ENCODE measurements around the gene ARAP3.

ARAP3 gene

DNA sequence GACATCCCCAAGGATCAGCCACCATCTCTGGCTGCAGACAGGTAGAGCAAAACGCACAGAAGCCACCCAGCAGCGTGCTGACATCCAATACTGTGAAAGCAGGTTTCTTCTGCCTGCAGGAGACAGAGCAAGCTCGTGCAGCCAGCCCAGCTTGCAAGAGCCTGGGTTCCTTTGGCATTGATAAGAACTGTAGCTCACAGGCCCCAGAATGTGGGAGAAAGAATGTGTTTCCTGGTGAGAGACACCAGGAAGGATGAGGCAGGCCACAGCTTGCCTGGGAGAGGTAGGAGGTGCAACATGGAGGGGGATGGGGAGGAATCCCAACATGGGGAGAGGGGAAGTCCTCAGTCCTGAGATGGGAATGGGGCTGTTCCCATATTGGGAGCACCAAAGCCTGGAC lies 34.0 kb upstream of the ARAP3 start:
- H3K4me3 ChIP-seq (ENCODE audit: control insufficient read depth, low read depth, low read length) = no peak overlapping the region
- TF ChIP-seq, protein P1, sequence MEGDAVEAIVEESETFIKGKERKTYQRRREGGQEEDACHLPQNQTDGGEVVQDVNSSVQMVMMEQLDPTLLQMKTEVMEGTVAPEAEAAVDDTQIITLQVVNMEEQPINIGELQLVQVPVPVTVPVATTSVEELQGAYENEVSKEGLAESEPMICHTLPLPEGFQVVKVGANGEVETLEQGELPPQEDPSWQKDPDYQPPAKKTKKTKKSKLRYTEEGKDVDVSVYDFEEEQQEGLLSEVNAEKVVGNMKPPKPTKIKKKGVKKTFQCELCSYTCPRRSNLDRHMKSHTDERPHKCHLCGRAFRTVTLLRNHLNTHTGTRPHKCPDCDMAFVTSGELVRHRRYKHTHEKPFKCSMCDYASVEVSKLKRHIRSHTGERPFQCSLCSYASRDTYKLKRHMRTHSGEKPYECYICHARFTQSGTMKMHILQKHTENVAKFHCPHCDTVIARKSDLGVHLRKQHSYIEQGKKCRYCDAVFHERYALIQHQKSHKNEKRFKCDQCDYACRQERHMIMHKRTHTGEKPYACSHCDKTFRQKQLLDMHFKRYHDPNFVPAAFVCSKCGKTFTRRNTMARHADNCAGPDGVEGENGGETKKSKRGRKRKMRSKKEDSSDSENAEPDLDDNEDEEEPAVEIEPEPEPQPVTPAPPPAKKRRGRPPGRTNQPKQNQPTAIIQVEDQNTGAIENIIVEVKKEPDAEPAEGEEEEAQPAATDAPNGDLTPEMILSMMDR (conservative IDR thresholded peaks at IDR 0.05; ENCODE audit: control insufficient read depth, insufficient read depth, low read depth, low read length) = no peak
- DNase-seq (ENCODE audit: low read depth) = no peak

DNA sequence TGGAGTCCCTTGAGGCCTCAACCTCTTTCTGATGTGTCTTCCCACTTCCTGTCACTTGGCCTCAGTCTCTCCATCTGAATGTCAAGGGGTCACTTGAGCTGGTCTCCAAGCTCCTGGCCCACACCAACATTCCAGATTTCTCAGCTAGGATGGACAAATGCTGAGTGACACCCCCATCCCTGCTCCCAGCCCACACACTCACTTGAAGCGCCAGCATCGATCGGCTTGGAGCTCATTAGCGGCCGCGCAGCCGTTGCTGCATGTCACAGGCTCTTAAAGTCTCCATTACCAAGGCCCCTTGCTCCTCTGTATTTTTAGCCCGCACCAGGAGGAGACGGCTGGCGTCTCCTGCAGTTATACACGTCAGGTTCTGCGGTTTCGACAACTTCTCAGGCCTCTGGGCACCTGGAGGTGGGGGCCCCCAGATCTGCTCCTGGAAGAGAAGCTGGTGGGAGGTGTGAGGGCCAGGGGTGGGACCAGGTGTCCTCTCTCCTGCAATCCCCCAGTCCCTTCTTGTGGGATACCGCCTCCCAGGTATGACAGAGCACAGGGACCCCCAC lies 33.4 kb upstream of the ARAP3 start:
- TF ChIP-seq, protein P1 (conservative IDR thresholded peaks at IDR 0.05; ENCODE audit: control insufficient read depth, insufficient read depth, low read depth, low read length) = no peak
- no peak overlapping the region for H3K4me3 ChIP-seq (ENCODE audit: control insufficient read depth, low read depth, low read length)
- no peak for DNase-seq (ENCODE audit: low read depth)

DNA sequence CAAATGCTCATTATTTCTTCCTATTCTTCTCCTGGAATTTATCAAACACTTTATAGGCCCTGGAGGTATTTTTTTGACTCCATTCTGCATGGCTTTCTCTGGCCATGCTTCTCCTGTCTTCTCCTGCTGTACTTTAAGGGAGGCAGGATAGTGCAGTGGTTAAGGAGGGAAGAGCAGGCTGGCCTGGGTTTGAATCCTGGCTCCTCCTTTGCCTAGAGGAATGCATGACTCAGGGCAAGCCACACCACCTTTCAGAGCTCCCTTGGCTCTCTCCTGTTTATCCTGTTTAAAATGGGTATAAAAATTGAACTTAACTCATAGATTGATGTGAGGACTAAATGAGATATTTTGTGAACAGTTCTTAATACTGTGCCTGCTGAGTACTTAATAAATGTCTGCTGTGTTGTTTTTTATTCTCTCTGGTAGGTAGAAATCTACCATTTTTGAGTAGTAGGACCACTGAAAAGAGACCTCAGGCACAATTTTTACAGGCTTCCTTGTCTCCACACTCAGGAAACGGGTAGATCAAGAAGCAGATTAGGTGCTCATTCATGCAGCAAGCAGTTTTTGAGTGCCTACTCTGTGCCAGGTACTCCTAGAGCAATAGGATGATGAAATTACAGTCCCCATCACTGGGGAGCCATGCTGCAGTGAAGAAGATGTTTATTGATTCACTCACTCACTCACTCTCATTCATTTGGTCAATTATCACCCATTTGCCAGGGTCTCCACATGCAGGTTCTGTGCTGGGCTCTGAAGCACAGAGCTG lies 32.7 kb upstream of the ARAP3 start:
- no peak for DNase-seq (ENCODE audit: low read depth)
- TF ChIP-seq, protein P1 (conservative IDR thresholded peaks at IDR 0.05; ENCODE audit: control insufficient read depth, insufficient read depth, low read depth, low read length) = no peak
- H3K4me3 ChIP-seq (ENCODE audit: control insufficient read depth, low read depth, low read length) = no peak overlapping the region

DNA sequence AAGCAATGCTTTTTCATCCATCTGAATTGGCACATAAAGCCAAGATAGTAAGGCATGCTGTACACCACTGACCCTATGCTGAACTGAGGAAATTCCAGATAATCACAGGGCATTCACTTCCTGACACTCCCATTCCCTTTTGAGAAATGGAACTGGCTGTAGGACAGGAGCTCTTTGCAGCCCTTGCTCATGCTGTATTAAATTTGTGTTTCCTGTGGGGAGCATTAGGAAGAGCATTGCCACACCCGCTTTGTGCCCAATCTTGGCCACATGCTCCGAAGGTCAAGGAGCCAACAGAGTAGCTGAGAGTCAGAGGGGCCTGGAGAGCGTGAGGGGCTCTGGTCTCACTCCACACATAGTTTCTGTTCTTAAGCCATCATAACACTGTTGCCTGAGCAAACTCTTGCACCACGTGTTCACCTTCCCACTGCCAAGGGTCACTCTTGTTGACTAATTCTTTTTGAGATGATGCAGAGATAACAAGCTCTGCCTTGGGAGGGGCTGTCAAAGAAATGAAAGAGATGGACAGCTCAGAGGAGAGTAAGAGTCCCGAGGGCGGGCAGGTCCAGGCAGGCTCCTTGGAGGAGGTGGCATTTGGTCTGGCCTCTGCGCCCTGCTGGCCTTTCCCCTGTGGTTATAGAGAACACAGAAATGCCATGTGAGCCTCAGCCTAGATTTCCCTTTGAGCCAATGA lies 31.7 kb upstream of the ARAP3 start:
- TF ChIP-seq, protein P1 (conservative IDR thresholded peaks at IDR 0.05; ENCODE audit: control insufficient read depth, insufficient read depth, low read depth, low read length) = no peak
- DNase-seq (ENCODE audit: low read depth) = no peak
- no peak overlapping the region for H3K4me3 ChIP-seq (ENCODE audit: control insufficient read depth, low read depth, low read length)

DNA sequence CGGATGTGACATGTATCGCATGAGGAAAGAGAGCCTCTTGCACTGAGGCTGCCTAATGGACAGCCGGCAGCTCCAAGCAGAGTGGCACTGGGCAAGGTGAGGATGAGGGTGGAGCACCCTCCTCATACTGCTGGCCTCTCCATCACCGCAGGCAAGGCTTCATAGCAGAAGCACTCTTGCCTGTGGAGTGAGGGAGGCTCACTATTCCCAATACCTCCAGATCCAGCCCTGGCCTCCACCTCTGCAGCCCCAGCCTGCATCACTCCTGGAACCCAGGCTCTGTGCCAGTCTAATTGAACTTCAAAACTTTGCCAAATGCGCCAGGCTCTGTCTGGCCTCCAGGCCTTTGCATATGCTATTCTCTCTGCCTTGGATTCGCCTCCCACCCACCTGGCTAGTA lies 29.7 kb upstream of the ARAP3 start:
- no peak for DNase-seq (ENCODE audit: low read depth)
- TF ChIP-seq, protein P1 (conservative IDR thresholded peaks at IDR 0.05; ENCODE audit: control insufficient read depth, insufficient read depth, low read depth, low read length) = no peak
- H3K4me3 ChIP-seq (ENCODE audit: control insufficient read depth, low read depth, low read length) = no peak overlapping the region

DNA sequence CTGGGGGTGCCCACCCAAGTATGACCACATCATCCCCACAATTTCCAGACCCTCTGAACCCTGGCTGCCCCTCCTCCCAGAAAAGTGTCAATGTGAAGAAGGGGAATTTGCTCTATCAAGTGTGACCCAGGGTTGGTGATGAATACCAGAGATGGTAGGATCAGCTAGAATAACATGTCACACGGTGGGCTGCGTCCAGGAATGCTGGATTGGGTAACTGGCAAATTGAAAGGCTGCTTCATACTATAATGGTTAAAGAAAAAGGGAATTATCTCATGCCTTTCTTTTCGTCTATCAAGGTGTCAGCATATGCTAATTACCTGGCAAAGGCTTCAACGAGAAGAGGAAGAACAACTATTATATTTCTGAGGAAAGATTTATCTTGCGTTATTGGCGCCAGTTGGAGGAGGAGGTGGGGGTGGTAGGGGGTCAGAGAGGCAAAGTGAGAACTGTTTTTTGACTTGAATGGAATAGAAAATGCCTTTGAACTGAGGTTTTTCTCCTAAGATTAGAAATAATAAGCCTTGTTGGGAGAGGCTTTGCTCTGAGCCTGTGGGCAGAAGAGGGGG lies 27.8 kb upstream of the ARAP3 start:
- H3K4me3 ChIP-seq (ENCODE audit: control insufficient read depth, low read depth, low read length) = no peak overlapping the region
- TF ChIP-seq, protein P1 (conservative IDR thresholded peaks at IDR 0.05; ENCODE audit: control insufficient read depth, insufficient read depth, low read depth, low read length) = no peak
- no peak for DNase-seq (ENCODE audit: low read depth)

Measured in fibroblast of mammary gland (primary cell).